Skeletal muscle tissue (tissue), 4 donors: ENCODE results near the gene DHDH. TPM values are rescaled to one million over a fixed set of nuclear protein-coding genes. Genes with fewer than 3 reads are reported as not detected.
"Not testable (repeated sequence)": the region's sequence is repeated elsewhere in the genome, so short reads cannot be mapped to it uniquely, and the experiment has no call there.

Experiments used
- H3K27ac ChIP-seq: one replicate; pipeline ENCODE4 v1.7.0; 2013; ENCODE audit warnings: mild to moderate bottlenecking, low read depth, low read length, inconsistent platforms
- H3K27me3 ChIP-seq, 3 donors: one replicate each; pipeline ENCODE4 v1.7.0; 2013; ENCODE audit warnings: low read length in 3 of 3; ENCODE audit not compliant: control insufficient read depth in 3 of 3, insufficient read depth in 3 of 3
- H3K36me3 ChIP-seq, 3 donors: one replicate each; pipeline ENCODE4 v1.7.0; 2013; ENCODE audit warnings: low read length in 3 of 3; ENCODE audit not compliant: control insufficient read depth in 3 of 3, insufficient read depth in 3 of 3
- H3K4me1 ChIP-seq, 3 donors: one replicate each; pipeline ENCODE4 v1.7.0; 2013; ENCODE audit warnings: low read length in 3 of 3, mild to moderate bottlenecking in 3 of 3; ENCODE audit not compliant: control insufficient read depth in 3 of 3, insufficient read depth in 3 of 3
- H3K4me3 ChIP-seq, 3 donors: one replicate each; pipeline ENCODE4 v1.7.0; 2013; ENCODE audit warnings: low read length in 3 of 3
- H3K9ac ChIP-seq, 3 donors: one replicate each; pipeline ENCODE4 v1.7.0; 2013; ENCODE audit warnings: low read length in 3 of 3, mild to moderate bottlenecking in 3 of 3, moderate library complexity in 2 of 3, low read depth in 1 of 3
- H3K9me3 ChIP-seq, 3 donors: one replicate each; pipeline ENCODE4 v1.7.0; 2013; ENCODE audit warnings: low read length in 3 of 3; ENCODE audit not compliant: control insufficient read depth in 3 of 3
- total RNA-seq: library from RNA; depleted of rRNA; stranded (reverse); fragments of >200 nt; gene quantifications from one replicate; pipeline ENCODE4 v1.2.3, GENCODE V29; 2014
- donor health status: Osteomylitis.

Gene DHDH
- total RNA-seq, 1 donor from 2014 or later: not detected

DNA sequence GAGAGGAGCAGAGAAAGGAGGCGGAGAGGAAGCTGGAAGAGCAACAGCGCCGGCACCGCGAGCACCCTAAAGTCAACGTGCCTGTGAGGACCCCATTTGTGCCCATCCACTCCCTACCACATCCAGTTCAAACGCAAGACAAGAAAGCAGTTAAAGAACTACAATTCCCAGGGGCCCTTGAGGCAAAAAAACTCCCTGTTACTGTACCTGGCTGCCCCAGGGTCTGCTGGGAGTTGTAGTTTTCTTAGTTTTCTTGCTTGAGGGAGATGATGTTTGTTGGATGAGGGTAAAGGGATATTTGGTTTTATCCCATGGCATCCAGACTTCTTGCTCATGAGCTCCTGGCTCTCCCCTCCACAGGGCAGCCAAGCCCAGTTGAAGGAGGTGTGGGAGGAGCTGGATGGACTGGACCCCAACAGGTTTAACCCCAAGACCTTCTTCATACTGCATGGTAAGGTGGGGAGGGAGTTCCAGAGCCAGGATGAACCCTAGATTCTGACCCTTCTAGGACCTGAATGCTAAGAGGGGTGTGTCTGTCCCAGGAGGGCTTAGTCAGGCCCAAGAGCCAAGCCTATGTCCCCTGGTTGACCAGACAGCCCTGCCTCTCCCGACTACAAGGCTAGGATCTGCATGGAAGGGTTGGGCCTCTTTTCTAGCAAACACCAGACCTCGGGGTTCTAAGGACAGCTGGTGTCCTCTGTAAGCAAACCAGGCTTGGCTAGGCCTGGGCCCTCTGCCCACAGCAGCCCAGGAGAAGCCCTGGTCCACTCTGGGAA, 20.2 kb upstream of the DHDH start:
- peaks cover 3 to 10% (median 9%) of the 10 kb centered on the region in 3 donors for H3K4me1 ChIP-seq
- no peak overlapping the region for H3K4me3 ChIP-seq
- no peak overlapping the region for H3K9ac ChIP-seq
- no peaks in the 10 kb centered on the region for H3K9me3 ChIP-seq
- H3K27ac ChIP-seq: no peak overlapping the region
- H3K27me3 ChIP-seq: no peaks in the 10 kb centered on the region
- peaks cover 56 to 60% (median 57%) of the 10 kb centered on the region in 3 donors for H3K36me3 ChIP-seq

- H3K4me3 ChIP-seq: no peak overlapping the region
- peaks cover 2 to 4% (median 3%) of the 10 kb centered on the region in 3 donors for H3K4me1 ChIP-seq
- H3K9ac ChIP-seq: no peak overlapping the region
- H3K9me3 ChIP-seq: no peaks in the 10 kb centered on the region
- peaks cover 55 to 65% (median 65%) of the 10 kb centered on the region in 3 donors for H3K36me3 ChIP-seq
- no peaks in the 10 kb centered on the region for H3K27me3 ChIP-seq
- H3K27ac ChIP-seq: no peak overlapping the region
Observed at GRCh38 chr19:48914181-48914580, 19.3 kb upstream of the DHDH start.

DNA sequence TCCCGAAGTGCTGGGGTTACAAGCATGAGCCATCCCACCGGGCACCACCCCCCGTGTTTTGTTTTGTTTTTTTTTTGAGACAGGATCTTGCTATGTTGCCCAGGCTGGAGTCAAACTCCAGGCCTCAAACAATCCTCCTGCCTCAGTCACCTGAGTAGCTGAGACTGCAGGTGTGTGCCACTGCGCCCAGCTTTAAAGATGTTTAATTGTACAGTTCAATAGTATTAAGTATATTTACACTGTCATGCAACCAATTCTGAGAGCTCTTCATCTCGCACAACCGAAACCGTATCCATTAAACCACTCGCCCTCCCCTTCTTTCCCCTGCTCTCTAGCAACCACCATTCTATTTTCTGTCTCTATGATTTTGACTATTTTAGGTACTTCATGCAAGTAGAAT, 17.7 kb upstream of the DHDH start:
- H3K36me3 ChIP-seq: peaks cover 58 to 65% (median 59%) of the 10 kb centered on the region in 3 donors
- H3K4me3 ChIP-seq: no peak overlapping the region
- H3K27ac ChIP-seq: no peak overlapping the region
- no peaks in the 10 kb centered on the region for H3K4me1 ChIP-seq
- no peaks in the 10 kb centered on the region for H3K27me3 ChIP-seq
- no peaks in the 10 kb centered on the region for H3K9me3 ChIP-seq
- H3K9ac ChIP-seq: no peak overlapping the region

DNA sequence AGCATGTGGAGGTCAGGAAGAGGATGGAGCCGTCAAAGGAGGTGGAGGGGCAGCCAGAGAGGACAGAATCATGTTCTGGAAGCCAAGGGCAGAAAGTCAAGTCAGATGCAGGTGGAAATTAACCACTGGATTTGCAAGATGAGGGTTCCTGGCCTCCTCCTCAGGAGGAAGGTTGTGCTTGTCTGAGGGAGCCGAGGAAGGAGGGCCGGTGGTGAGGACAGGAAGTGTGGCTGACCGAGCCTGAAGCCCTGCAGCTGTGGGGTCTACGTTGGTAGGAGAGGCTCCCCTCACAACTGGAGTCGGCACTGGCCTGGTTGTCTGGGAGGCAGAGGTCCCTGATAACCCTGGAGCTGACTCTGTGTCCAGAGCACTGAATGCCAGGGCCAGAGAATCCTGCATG, 15.4 kb upstream of the DHDH start:
- Histone ChIP-seq H3K27me3 (no peaks in the 10 kb centered on the region), H3K36me3 (peaks cover 56 to 65% (median 60%) of the 10 kb centered on the region in 3 donors), H3K9me3 (no peaks in the 10 kb centered on the region), H3K9ac (no peak overlapping the region), H3K27ac (no peak overlapping the region), H3K4me1 (no peaks in the 10 kb centered on the region), H3K4me3 (no peak overlapping the region)

- H3K4me1 ChIP-seq: no peaks in the 10 kb centered on the region
- no peak overlapping the region for H3K9ac ChIP-seq
- no peaks in the 10 kb centered on the region for H3K27me3 ChIP-seq
- no peaks in the 10 kb centered on the region for H3K9me3 ChIP-seq
- H3K4me3 ChIP-seq: no peak overlapping the region
- no peak overlapping the region for H3K27ac ChIP-seq
- peaks cover 50 to 59% (median 55%) of the 10 kb centered on the region in 3 donors for H3K36me3 ChIP-seq
Observed at GRCh38 chr19:48918801-48919247, 14.7 kb upstream of the DHDH start.

GRCh38 chr19:48919271-48919670, 14.2 kb upstream of the DHDH start:
- H3K9ac ChIP-seq, H3K27ac ChIP-seq, H3K4me1 ChIP-seq, H3K9me3 ChIP-seq, H3K27me3 ChIP-seq, H3K4me3 ChIP-seq: not testable (repeated sequence)
- peaks cover 48 to 55% (median 52%) of the 10 kb centered on the region in 3 donors for H3K36me3 ChIP-seq

GRCh38 chr19:48920949-48921348, 12.6 kb upstream of the DHDH start:
- H3K27me3 ChIP-seq: no peaks in the 10 kb centered on the region
- no peaks in the 10 kb centered on the region for H3K4me1 ChIP-seq
- H3K9me3 ChIP-seq: no peaks in the 10 kb centered on the region
- peaks cover 38 to 43% (median 42%) of the 10 kb centered on the region in 3 donors for H3K36me3 ChIP-seq
- no peak overlapping the region for H3K4me3 ChIP-seq
- H3K9ac ChIP-seq: no peak overlapping the region
- no peak overlapping the region for H3K27ac ChIP-seq

DNA sequence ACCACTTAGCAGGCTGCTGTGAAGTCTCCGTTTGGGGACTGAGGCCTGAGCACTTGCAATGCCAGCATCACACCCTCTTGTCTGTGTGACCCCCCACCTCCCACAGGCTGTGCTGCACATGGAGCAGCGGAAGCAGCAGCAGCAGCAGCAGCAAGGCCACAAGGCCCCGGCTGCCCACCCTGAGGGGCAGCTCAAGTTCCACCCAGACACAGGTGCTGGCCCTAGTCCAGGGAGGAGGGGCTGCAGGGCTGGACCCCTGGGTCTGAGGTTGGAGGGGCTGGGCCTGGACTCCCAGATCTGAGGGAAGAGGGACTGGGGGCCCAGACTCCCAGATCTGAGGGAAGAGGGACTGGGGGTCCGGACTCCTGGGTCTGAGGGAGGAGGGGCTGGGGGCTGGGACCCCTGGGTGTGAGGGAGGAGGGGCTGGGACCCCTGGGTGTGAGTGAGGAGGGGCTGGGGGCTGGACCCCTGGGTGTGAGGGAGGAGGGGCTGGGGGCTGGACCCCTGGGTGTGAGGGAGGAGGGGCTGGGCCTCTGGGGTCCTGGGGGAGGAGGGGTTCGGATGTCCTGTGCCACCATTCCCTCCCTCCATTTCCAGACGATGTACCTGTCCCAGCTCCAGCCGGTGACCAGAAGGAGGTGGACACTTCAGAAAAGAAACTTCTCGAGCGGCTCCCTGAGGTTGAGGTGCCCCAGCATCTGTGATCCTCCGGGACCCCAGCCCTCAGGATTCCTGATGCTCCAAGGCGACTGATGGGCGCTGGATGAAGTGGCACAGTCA, 11.6 kb upstream of the DHDH start:
- H3K9me3 ChIP-seq: no peaks in the 10 kb centered on the region
- no peaks in the 10 kb centered on the region for H3K27me3 ChIP-seq
- H3K4me3 ChIP-seq: no peak overlapping the region
- no peak overlapping the region for H3K9ac ChIP-seq
- H3K36me3 ChIP-seq: peaks cover 35 to 40% (median 39%) of the 10 kb centered on the region in 3 donors
- no peak overlapping the region for H3K27ac ChIP-seq
- peaks cover 0 to 2% (median 0%) of the 10 kb centered on the region in 3 donors for H3K4me1 ChIP-seq

- H3K27me3 ChIP-seq: no peaks in the 10 kb centered on the region
- no peak overlapping the region for H3K27ac ChIP-seq
- peaks cover 0 to 4% (median 0%) of the 10 kb centered on the region in 3 donors for H3K4me1 ChIP-seq
- no peak overlapping the region for H3K9ac ChIP-seq
- peaks cover 34 to 40% (median 38%) of the 10 kb centered on the region in 3 donors for H3K36me3 ChIP-seq
- H3K4me3 ChIP-seq: no peak overlapping the region
- no peaks in the 10 kb centered on the region for H3K9me3 ChIP-seq
Observed at GRCh38 chr19:48922548-48923490, 10.7 kb upstream of the DHDH start.
